DOHH2 (cell line): ENCODE results near the gene C4A.
A peak's percentile ranks its signal among the peaks of the same experiment; 100 is the strongest.
"Not testable (repeated sequence)": the region's sequence is repeated elsewhere in the genome, so short reads cannot be mapped to it uniquely, and the experiment has no call there.

Experiments used
- H3F3A ChIP-seq: fragments of 200-600 bp; sonication (generic), shearing (Covaris generic); 2 replicates; pipeline ENCODE4 v1.6.0; 2016; ENCODE audit warnings: antibody characterized with exemption, mild to moderate bottlenecking; ENCODE audit not compliant: control insufficient read depth, insufficient read depth
- H3K27ac ChIP-seq: fragments of 200-600 bp; sonication (generic); 2 replicates; pipeline ENCODE4 v1.5.1; 2014; ENCODE audit warnings: low read depth, mild to moderate bottlenecking, low read length, moderate library complexity
- H3K27me3 ChIP-seq: fragments of 200-600 bp; sonication (generic); 2 replicates; pipeline ENCODE4 v1.6.1; 2014; ENCODE audit warnings: mild to moderate bottlenecking, low read length, mixed read lengths; ENCODE audit not compliant: control insufficient read depth
- H3K36me3 ChIP-seq: fragments of 200-600 bp; sonication (generic); 2 replicates; pipeline ENCODE4 v1.6.1; 2014; ENCODE audit warnings: mild to moderate bottlenecking, low read length, moderate library complexity, mixed read lengths; ENCODE audit not compliant: control insufficient read depth
- H3K4me1 ChIP-seq: fragments of 200-600 bp; sonication (generic); 2 replicates; pipeline ENCODE4 v1.6.1; 2014; ENCODE audit warnings: mild to moderate bottlenecking, low read length, mixed read lengths; ENCODE audit not compliant: control insufficient read depth
- H3K4me2 ChIP-seq: fragments of 200-600 bp; sonication (generic); 2 replicates; pipeline ENCODE4 v1.6.0; 2014; ENCODE audit warnings: mild to moderate bottlenecking, low read length, moderate library complexity
- H3K4me3 ChIP-seq: fragments of 200-600 bp; sonication (generic); 2 replicates; pipeline ENCODE4 v1.5.1; 2014; ENCODE audit warnings: mild to moderate bottlenecking, low read length, mixed read lengths
- H3K79me2 ChIP-seq: fragments of 200-600 bp; sonication (generic); 2 replicates; pipeline ENCODE4 v1.6.1; 2014; ENCODE audit warnings: mild to moderate bottlenecking, low read length, mixed read lengths; ENCODE audit not compliant: control insufficient read depth
- H3K9me2 ChIP-seq: fragments of 200-600 bp; sonication (generic); replicated peaks from 2 replicates; pipeline ENCODE4 v1.6.1; 2014; ENCODE audit warnings: mild to moderate bottlenecking, low read length, mixed read lengths; ENCODE audit not compliant: control insufficient read depth
- H3K9me3 ChIP-seq: fragments of 200-600 bp; sonication (generic); 2 replicates; pipeline ENCODE4 v1.6.1; 2014; ENCODE audit warnings: antibody characterized with exemption, low read length, mixed read lengths; ENCODE audit not compliant: control insufficient read depth, insufficient read depth
- H4K20me1 ChIP-seq: fragments of 200-600 bp; sonication (generic); 2 replicates; pipeline ENCODE4 v1.6.0; 2014; ENCODE audit warnings: low read depth, mild to moderate bottlenecking, antibody characterized with exemption, low read length, moderate library complexity; ENCODE audit not compliant: control insufficient read depth, insufficient read depth
- EZH2phosphoT487 ChIP-seq: fragments of 200-600 bp; sonication (generic); IDR thresholded peaks from 2 replicates; pipeline ENCODE4 v1.6.1; 2017; ENCODE audit warnings: borderline replicate concordance, mild to moderate bottlenecking, antibody characterized with exemption, low read length, moderate library complexity, mixed read lengths
- TF ChIP-seq, protein P1 (sequence below): fragments of 200-600 bp; sonication (generic); IDR thresholded peaks from one replicate; pipeline ENCODE4 v1.5.1; 2014; ENCODE audit warnings: antibody characterized with exemption, mild to moderate bottlenecking, low read depth, low read length; ENCODE audit not compliant: poor library complexity, severe bottlenecking

The C4A gene

DNA sequence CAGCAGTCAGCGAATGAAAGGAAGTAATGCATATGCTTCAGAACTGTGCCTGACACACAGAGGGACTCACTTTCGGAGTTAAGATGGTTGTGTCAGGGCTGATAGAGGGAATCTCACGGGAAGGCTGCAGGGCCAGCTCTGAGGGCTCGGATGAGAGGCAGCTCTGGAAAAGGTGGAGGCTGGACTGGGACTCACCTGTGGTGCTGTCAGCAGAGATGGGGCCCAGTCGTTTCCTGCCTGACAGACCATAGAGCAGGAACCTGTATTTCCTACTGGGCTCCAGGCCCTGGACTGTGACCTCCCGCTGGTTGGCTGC, 65.6 kb downstream of the C4A start:
- no peak for TF ChIP-seq EZH2phosphoT487
- TF ChIP-seq, protein P1, sequence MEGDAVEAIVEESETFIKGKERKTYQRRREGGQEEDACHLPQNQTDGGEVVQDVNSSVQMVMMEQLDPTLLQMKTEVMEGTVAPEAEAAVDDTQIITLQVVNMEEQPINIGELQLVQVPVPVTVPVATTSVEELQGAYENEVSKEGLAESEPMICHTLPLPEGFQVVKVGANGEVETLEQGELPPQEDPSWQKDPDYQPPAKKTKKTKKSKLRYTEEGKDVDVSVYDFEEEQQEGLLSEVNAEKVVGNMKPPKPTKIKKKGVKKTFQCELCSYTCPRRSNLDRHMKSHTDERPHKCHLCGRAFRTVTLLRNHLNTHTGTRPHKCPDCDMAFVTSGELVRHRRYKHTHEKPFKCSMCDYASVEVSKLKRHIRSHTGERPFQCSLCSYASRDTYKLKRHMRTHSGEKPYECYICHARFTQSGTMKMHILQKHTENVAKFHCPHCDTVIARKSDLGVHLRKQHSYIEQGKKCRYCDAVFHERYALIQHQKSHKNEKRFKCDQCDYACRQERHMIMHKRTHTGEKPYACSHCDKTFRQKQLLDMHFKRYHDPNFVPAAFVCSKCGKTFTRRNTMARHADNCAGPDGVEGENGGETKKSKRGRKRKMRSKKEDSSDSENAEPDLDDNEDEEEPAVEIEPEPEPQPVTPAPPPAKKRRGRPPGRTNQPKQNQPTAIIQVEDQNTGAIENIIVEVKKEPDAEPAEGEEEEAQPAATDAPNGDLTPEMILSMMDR = no peak
- H3K27ac ChIP-seq = no peak overlapping the region

DNA sequence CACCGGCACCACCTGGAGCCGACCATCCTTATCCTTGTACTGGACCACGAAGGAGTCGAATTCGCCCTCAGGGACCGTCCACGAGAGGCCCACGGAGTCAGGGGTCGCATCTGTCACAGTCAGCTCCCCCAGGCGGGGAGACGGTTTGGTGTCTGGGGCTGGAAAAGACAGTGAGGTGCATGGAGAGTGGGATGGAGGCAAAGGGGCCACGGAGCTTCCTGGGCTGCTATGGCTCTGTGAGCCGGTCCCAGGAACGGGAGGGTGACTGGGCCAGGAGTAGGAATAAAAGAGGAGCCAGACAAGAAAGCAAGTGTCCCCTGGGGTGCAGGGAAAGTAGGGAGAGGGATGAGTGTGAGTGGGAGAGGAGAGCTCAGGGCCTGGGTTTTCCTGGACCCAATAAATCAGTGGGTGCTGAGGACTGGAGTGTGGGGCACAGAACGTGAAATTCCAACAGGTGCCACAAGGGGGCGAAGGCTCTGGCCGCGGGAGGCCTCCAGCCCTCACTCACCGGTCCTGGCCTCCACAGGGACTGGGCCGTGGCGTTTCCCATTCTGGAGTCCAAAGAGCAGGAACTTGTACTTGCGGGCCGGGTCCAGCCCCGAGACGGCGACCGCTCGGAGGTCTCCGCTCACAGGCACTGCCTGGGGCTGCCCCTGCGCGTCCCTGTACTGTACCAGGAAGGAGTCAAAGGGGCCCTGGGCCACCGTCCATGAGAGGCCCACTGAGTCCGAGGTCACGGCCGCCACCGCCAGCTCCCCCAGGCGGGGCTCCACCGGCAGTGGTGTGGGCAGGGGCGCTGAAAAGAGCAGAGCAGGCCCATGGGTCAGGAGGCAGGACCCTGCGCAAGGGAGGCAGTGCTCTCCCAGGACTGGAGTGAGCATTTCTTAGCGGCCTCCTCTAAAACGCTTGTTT, 66.3 kb downstream of the C4A start:
- H3K4me2 ChIP-seq = no peak overlapping the region
- H3K4me3 ChIP-seq = no peak overlapping the region

More for the DNA sequence above, 65.6 kb downstream of the C4A start:
- Histone ChIP-seq H3K9me2 (no peaks in the 10 kb centered on the region), H3K79me2 (no peaks in the 10 kb centered on the region), H3K4me3 (no peak overlapping the region), H3K4me2 (no peak overlapping the region), H4K20me1 (no peaks in the 10 kb centered on the region), H3K27me3 (peaks cover 7% of the 10 kb centered on the region; the same call in 1 of the 2 replicates), H3F3A (no peaks in the 10 kb centered on the region), H3K36me3 (no peaks in the 10 kb centered on the region), H3K9me3 (no peaks in the 10 kb centered on the region), H3K4me1 (no peaks in the 10 kb centered on the region)

DNA sequence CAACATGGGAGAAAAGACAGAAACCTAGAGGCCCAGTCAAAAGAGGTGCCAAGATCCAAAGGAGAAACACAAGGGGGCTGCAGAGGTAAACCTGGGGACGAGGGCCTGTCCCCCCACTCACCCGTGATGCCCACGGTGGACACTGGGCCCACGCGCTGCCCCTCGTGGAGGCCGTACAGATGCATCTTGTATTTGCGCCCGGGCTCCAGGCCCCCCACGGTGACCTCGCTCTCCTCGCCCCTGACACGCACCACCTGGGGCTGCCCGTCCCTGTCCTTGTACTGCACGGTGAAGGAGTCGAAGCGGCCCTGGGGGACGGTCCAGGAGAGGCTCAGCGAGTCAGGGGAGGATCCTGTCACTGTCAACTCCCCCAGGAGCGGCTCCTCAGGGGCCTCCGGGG, 67.3 kb downstream of the C4A start:
- not testable (repeated sequence) for H3K4me3 ChIP-seq, H4K20me1 ChIP-seq, H3K27ac ChIP-seq, H3K36me3 ChIP-seq, H3K9me3 ChIP-seq, H3K4me1 ChIP-seq, H3K9me2 ChIP-seq, H3K27me3 ChIP-seq, H3F3A ChIP-seq, H3K4me2 ChIP-seq, H3K79me2 ChIP-seq

More for the DNA sequence above, 66.3 kb downstream of the C4A start:
- Histone ChIP-seq H3K9me3 (no peaks in the 10 kb centered on the region), H3K79me2 (no peaks in the 10 kb centered on the region), H3K9me2 (no peaks in the 10 kb centered on the region), H3K36me3 (no peaks in the 10 kb centered on the region), H3K4me1 (no peaks in the 10 kb centered on the region), H3K27ac (no peak overlapping the region), H4K20me1 (no peaks in the 10 kb centered on the region), H3F3A (no peaks in the 10 kb centered on the region), H3K27me3 (peaks cover 7% of the 10 kb centered on the region; the same call in 1 of the 2 replicates)
- TF ChIP-seq, protein P1 = peak; percentile 75
- TF ChIP-seq EZH2phosphoT487 = no peak

DNA sequence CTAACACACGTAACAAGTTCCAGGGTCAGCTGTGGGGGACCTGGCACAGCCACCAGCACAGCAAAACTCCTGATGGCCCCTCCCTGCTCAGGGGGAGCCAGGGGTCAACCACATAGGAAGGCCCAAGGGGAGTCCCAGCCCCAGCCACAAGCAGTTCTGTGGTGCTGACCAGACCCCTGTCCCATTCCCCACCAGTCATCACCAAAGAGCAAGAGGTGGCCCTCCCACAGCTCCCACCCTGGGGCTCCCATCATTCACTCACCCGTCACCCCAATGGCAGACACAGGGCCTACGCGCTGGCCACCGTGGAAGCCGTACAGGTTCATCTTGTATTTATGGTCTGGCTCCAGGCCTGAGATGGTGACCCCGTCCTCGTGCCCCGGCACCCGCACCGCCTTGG, 67.9 kb downstream of the C4A start:
- H3K27me3 ChIP-seq, H3K9me3 ChIP-seq, H3K36me3 ChIP-seq, H3K9me2 ChIP-seq, H3K27ac ChIP-seq, H3F3A ChIP-seq, H4K20me1 ChIP-seq, H3K4me3 ChIP-seq, H3K4me2 ChIP-seq, H3K4me1 ChIP-seq, H3K79me2 ChIP-seq: not testable (repeated sequence)
